Muscle layer of duodenum (tissue), 2 donors: ENCODE results near the gene SYMPK.

Experiments used
- H3K27ac ChIP-seq: one replicate; pipeline ENCODE4 v1.7.0; 2013; ENCODE audit warnings: mild to moderate bottlenecking, low read length
- H3K27me3 ChIP-seq: one replicate; pipeline ENCODE4 v1.7.0; 2013; ENCODE audit warnings: low read depth, mild to moderate bottlenecking, control low read depth, low read length
- H3K36me3 ChIP-seq, 2 donors: one replicate each; pipeline ENCODE4 v1.7.0; 2013; ENCODE audit warnings: low read length in 2 of 2, control low read depth in 1 of 2, mild to moderate bottlenecking in 1 of 2; ENCODE audit not compliant: insufficient read depth in 2 of 2, control insufficient read depth in 1 of 2
- H3K4me1 ChIP-seq, 2 donors: one replicate each; pipeline ENCODE4 v1.7.0; 2013; ENCODE audit warnings: low read length in 2 of 2, mild to moderate bottlenecking in 2 of 2, control low read depth in 1 of 2, moderate library complexity in 1 of 2; ENCODE audit not compliant: insufficient read depth in 2 of 2, control insufficient read depth in 1 of 2
- H3K4me3 ChIP-seq, 2 donors: one replicate each; pipeline ENCODE4 v1.7.0; 2013; ENCODE audit warnings: low read length in 2 of 2, low read depth in 1 of 2, mild to moderate bottlenecking in 1 of 2
- H3K9me3 ChIP-seq, 2 donors: one replicate each; pipeline ENCODE4 v1.7.0; 2013; ENCODE audit warnings: low read length in 2 of 2, control low read depth in 1 of 2, mild to moderate bottlenecking in 1 of 2; ENCODE audit not compliant: control insufficient read depth in 1 of 2
- donor health status: healthy.

SYMPK gene

GRCh38 chr19:45862564-45863334 lies at the start of gene SYMPK:
SYMPK (minus strand) TSS chr19:45863147; CDS start chr19:45854495, 8,652 bp downstream.
- peak within 1 kb of the TSS; percentile 65 to 96 for H3K4me3 ChIP-seq

GRCh38 chr19:45911291-45911690 lies 48.3 kb upstream of the SYMPK start:
- H3K9me3 ChIP-seq: no peaks in the 10 kb centered on the region
- H3K36me3 ChIP-seq: no peaks in the 10 kb centered on the region
- H3K27ac ChIP-seq: no peak overlapping the region
- no peaks in the 10 kb centered on the region for H3K4me1 ChIP-seq
- H3K4me3 ChIP-seq: no peak overlapping the region
- no peaks in the 10 kb centered on the region for H3K27me3 ChIP-seq

More at GRCh38 chr19:45862564-45863334, at the start of gene SYMPK:
- Histone ChIP-seq H3K27ac (peak within 1 kb of the TSS; percentile 86), H3K27me3 (peaks cover 14% of the 10 kb centered on the region), H3K4me1 (peaks cover 3 to 23% of the 10 kb centered on the region in 2 donors), H3K36me3 (peaks cover 4 to 16% of the 10 kb centered on the region in 2 donors), H3K9me3 (no peaks in the 10 kb centered on the region)

- no peak overlapping the region for H3K4me3 ChIP-seq
- no peaks in the 10 kb centered on the region for H3K27me3 ChIP-seq
- H3K4me1 ChIP-seq: no peaks in the 10 kb centered on the region
- no peaks in the 10 kb centered on the region for H3K36me3 ChIP-seq
- no peak overlapping the region for H3K27ac ChIP-seq
- no peaks in the 10 kb centered on the region for H3K9me3 ChIP-seq
Measured at GRCh38 chr19:45908956-45909355, 46.0 kb upstream of the SYMPK start.

GRCh38 chr19:45906221-45906620 lies 43.3 kb upstream of the SYMPK start:
- H3K27ac ChIP-seq: no peak overlapping the region
- H3K9me3 ChIP-seq: no peaks in the 10 kb centered on the region
- no peak overlapping the region for H3K4me3 ChIP-seq
- no peaks in the 10 kb centered on the region for H3K36me3 ChIP-seq
- H3K27me3 ChIP-seq: no peaks in the 10 kb centered on the region
- H3K4me1 ChIP-seq: peaks cover 0 to 13% of the 10 kb centered on the region in 2 donors

- Histone ChIP-seq H3K27me3 (no peaks in the 10 kb centered on the region), H3K36me3 (no peaks in the 10 kb centered on the region), H3K9me3 (no peaks in the 10 kb centered on the region), H3K4me1 (peaks cover 0 to 25% of the 10 kb centered on the region in 2 donors), H3K27ac (no peak overlapping the region), H3K4me3 (no peak overlapping the region)
Measured at GRCh38 chr19:45905011-45905410, 42.1 kb upstream of the SYMPK start.

- Histone ChIP-seq H3K4me3 (peak overlapping the region; percentile 80 to 94), H3K36me3 (peaks cover 4 to 14% of the 10 kb centered on the region in 2 donors), H3K27ac (peak overlapping the region; percentile 56), H3K27me3 (no peaks in the 10 kb centered on the region), H3K4me1 (peaks cover 0 to 25% of the 10 kb centered on the region in 2 donors), H3K9me3 (no peaks in the 10 kb centered on the region)
Measured at GRCh38 chr19:45902651-45903625, 40.0 kb upstream of the SYMPK start.

- Histone ChIP-seq H3K4me3 (peak within 1 kb of the TSS; percentile 80 to 94), H3K9me3 (no peaks in the 10 kb centered on the region), H3K4me1 (peaks cover 0 to 25% of the 10 kb centered on the region in 2 donors), H3K27ac (peak within 1 kb of the TSS; percentile 56), H3K27me3 (no peaks in the 10 kb centered on the region), H3K36me3 (peaks cover 4 to 18% of the 10 kb centered on the region in 2 donors)
Measured at GRCh38 chr19:45901912-45902650, 39.1 kb upstream of the SYMPK start, which contains the start of gene MYPOP. MYPOP (minus strand) TSS chr19:45902613; CDS start chr19:45901773, 840 bp downstream.

GRCh38 chr19:45901432-45901911 lies 38.5 kb upstream of the SYMPK start:
- Histone ChIP-seq H3K4me1 (peaks cover 0 to 25% of the 10 kb centered on the region in 2 donors), H3K9me3 (no peaks in the 10 kb centered on the region), H3K27me3 (no peaks in the 10 kb centered on the region), H3K4me3 (peak overlapping the region in 1 of 2 donors; percentile 94), H3K27ac (no peak overlapping the region), H3K36me3 (peaks cover 4 to 18% of the 10 kb centered on the region in 2 donors)

GRCh38 chr19:45900738-45901431 lies 37.9 kb upstream of the SYMPK start:
- no peaks in the 10 kb centered on the region for H3K27me3 ChIP-seq
- peaks cover 4 to 18% of the 10 kb centered on the region in 2 donors for H3K36me3 ChIP-seq
- peak overlapping the region in 1 of 2 donors; percentile 94 for H3K4me3 ChIP-seq
- no peaks in the 10 kb centered on the region for H3K9me3 ChIP-seq
- H3K27ac ChIP-seq: no peak overlapping the region
- H3K4me1 ChIP-seq: peaks cover 0 to 25% of the 10 kb centered on the region in 2 donors

GRCh38 chr19:45899919-45900589 lies 37.1 kb upstream of the SYMPK start:
- H3K4me1 ChIP-seq: peaks cover 0 to 25% of the 10 kb centered on the region in 2 donors
- H3K36me3 ChIP-seq: peaks cover 4 to 25% of the 10 kb centered on the region in 2 donors
- H3K27ac ChIP-seq: no peak overlapping the region
- no peak overlapping the region for H3K4me3 ChIP-seq
- no peaks in the 10 kb centered on the region for H3K27me3 ChIP-seq
- H3K9me3 ChIP-seq: no peaks in the 10 kb centered on the region
